Astrocyte of the hippocampus (primary cell): ENCODE data around the gene DUSP1.

ENCODE experiments used
- DNase-seq: peaks from one replicate; pipeline ENCODE4 v3.0.0; 2011; ENCODE audit warnings: low read depth, low spot score

DUSP1 gene

GRCh38 chr5:172744123-172745104, 26.6 kb downstream of the DUSP1 start:
- DNase-seq, result no peak

- no peak for DNase-seq
Observed at GRCh38 chr5:172743112-172743959, 27.7 kb downstream of the DUSP1 start.

GRCh38 chr5:172741206-172741582, 29.8 kb downstream of the DUSP1 start:
- no peak for DNase-seq

- peak; percentile 98 for DNase-seq
Observed at GRCh38 chr5:172740428-172741205, 30.4 kb downstream of the DUSP1 start.

GRCh38 chr5:172739375-172739774, 31.6 kb downstream of the DUSP1 start:
- DNase-seq, result no peak

- DNase-seq, result no peak
Observed at GRCh38 chr5:172736508-172737135, 34.4 kb downstream of the DUSP1 start.

GRCh38 chr5:172735141-172735831, 35.7 kb downstream of the DUSP1 start:
- no peak for DNase-seq

GRCh38 chr5:172733974-172734346, 37.0 kb downstream of the DUSP1 start:
- DNase-seq, result no peak

- peak; percentile 97 for DNase-seq
Observed at GRCh38 chr5:172733131-172733973, 37.6 kb downstream of the DUSP1 start.

GRCh38 chr5:172732201-172732865, 38.7 kb downstream of the DUSP1 start:
- DNase-seq, result no peak

GRCh38 chr5:172731680-172732074, 39.3 kb downstream of the DUSP1 start:
- no peak for DNase-seq

GRCh38 chr5:172730981-172731679, 39.9 kb downstream of the DUSP1 start:
- DNase-seq, result peak; percentile 66

GRCh38 chr5:172730222-172730621, 40.8 kb downstream of the DUSP1 start:
- no peak for DNase-seq

GRCh38 chr5:172729588-172729987, 41.4 kb downstream of the DUSP1 start:
- DNase-seq, result no peak

GRCh38 chr5:172728481-172729241, 42.3 kb downstream of the DUSP1 start:
- no peak for DNase-seq

GRCh38 chr5:172727551-172727950, 43.4 kb downstream of the DUSP1 start:
- no peak for DNase-seq

- DNase-seq, result no peak
Observed at GRCh38 chr5:172726966-172727365, 44.0 kb downstream of the DUSP1 start.

- no peak for DNase-seq
Observed at GRCh38 chr5:172725785-172726184, 45.2 kb downstream of the DUSP1 start.
